H1 (cell line): ENCODE measurements around the gene PRSS36. TPM values are rescaled to one million over a fixed set of nuclear protein-coding genes. Genes with fewer than 3 reads are reported as not detected.

Experiments used
- ASH2L ChIP-seq: fragments of 200-600, 300-600 bp; sonication (generic); IDR thresholded peaks from one replicate; pipeline ENCODE4 v1.7.1; 2017; ENCODE audit warnings: low read length
- BRCA1 ChIP-seq: IDR thresholded peaks from 2 replicates; pipeline ENCODE4 v1.6.1; 2012; ENCODE audit warnings: low read depth, low read length, improper control_type of control experiment
- CTBP2 ChIP-seq: IDR thresholded peaks from 2 replicates; pipeline ENCODE4 v1.7.0; 2011; ENCODE audit warnings: borderline replicate concordance, mild to moderate bottlenecking, moderate library complexity, mixed read lengths, low read length; ENCODE audit not compliant: insufficient read depth, insufficient read length
- GTF2F1 ChIP-seq: IDR thresholded peaks from 2 replicates; pipeline ENCODE4 v1.6.1; 2012; ENCODE audit warnings: low read depth, low read length, improper control_type of control experiment, borderline replicate concordance
- NRF1 ChIP-seq: IDR thresholded peaks from 2 replicates; pipeline ENCODE4 v1.6.1; 2011; ENCODE audit warnings: mild to moderate bottlenecking, low read depth, low read length, improper control_type of control experiment
- SAP30 ChIP-seq: fragments of 300-600 bp; sonication (generic); IDR thresholded peaks from 2 replicates; pipeline ENCODE4 v1.7.1; 2012; ENCODE audit warnings: low read length, moderate library complexity, mild to moderate bottlenecking, inconsistent platforms; ENCODE audit not compliant: insufficient read depth, insufficient replicate concordance
- polyA plus RNA-seq, 7 experiments: library from polyadenylated mRNA; depleted of rRNA in 3 of 7; stranded (reverse) in 5 of 7; unstranded in 2 of 7; fragments of >200 nt in 5 of 7; fragments of 200-250 nt in 2 of 7; gene quantifications; 1 replicate in 5 of 7; 2 replicates in 1 of 7; 4 replicates in 1 of 7; pipeline versions ENCODE4 v1.2.1 to v1.2.3, GENCODE V29; 2011 to 2013; ENCODE audit warnings: missing spikeins in 2 of 7, mixed read lengths in 2 of 7
- total RNA-seq: library from RNA; stranded (reverse); fragmentation: NEBNext Ultra II Directional; extraction: Animal tissue kit (Norgen Biotek cat#: 25700); gene quantifications from 2 replicates; pipeline ENCODE4 v1.2.1, GENCODE V29; 2021
- TF ChIP-seq, protein P1 (sequence below): fragments of 300-600 bp; sonication (generic); IDR thresholded peaks from 2 replicates; pipeline ENCODE4 v1.7.1; 2012; ENCODE audit warnings: low read length, moderate library complexity, mild to moderate bottlenecking, inconsistent platforms; ENCODE audit not compliant: insufficient replicate concordance
- TF ChIP-seq, protein P2 (sequence below): IDR thresholded peaks from 2 replicates; pipeline ENCODE4 v1.6.1; 2011; ENCODE audit warnings: low read depth, mild to moderate bottlenecking, low read length; ENCODE audit not compliant: insufficient read depth
- TF ChIP-seq, protein P3 (sequence below): IDR thresholded peaks from 2 replicates; pipeline ENCODE4 v1.6.1; 2012; ENCODE audit warnings: inconsistent platforms

PRSS36 gene
- total and polyA plus RNA-seq, 2 of the 8 experiments (the other 6 are each of a cell fraction or from before 2014, with no cell fraction given), result 1.3 to 1.9 TPM

DNA sequence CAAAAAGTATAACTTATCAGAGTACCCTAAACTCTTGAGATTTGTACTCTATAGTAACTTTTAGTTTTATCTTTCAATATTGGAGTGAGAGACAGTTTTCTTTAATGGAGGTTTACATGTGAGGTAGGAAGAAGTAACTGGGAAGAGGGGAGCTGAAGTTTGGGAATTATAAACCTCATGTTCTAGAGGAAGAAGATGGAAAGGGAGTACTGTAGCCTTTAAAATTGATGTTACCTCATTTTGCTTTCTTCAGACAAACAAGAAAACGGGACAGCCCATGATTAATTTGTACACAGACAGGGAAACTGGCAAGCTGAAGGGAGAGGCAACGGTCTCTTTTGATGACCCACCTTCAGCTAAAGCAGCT lies 39.5 kb upstream of the PRSS36 start (continued):
- TF ChIP-seq, protein P1, sequence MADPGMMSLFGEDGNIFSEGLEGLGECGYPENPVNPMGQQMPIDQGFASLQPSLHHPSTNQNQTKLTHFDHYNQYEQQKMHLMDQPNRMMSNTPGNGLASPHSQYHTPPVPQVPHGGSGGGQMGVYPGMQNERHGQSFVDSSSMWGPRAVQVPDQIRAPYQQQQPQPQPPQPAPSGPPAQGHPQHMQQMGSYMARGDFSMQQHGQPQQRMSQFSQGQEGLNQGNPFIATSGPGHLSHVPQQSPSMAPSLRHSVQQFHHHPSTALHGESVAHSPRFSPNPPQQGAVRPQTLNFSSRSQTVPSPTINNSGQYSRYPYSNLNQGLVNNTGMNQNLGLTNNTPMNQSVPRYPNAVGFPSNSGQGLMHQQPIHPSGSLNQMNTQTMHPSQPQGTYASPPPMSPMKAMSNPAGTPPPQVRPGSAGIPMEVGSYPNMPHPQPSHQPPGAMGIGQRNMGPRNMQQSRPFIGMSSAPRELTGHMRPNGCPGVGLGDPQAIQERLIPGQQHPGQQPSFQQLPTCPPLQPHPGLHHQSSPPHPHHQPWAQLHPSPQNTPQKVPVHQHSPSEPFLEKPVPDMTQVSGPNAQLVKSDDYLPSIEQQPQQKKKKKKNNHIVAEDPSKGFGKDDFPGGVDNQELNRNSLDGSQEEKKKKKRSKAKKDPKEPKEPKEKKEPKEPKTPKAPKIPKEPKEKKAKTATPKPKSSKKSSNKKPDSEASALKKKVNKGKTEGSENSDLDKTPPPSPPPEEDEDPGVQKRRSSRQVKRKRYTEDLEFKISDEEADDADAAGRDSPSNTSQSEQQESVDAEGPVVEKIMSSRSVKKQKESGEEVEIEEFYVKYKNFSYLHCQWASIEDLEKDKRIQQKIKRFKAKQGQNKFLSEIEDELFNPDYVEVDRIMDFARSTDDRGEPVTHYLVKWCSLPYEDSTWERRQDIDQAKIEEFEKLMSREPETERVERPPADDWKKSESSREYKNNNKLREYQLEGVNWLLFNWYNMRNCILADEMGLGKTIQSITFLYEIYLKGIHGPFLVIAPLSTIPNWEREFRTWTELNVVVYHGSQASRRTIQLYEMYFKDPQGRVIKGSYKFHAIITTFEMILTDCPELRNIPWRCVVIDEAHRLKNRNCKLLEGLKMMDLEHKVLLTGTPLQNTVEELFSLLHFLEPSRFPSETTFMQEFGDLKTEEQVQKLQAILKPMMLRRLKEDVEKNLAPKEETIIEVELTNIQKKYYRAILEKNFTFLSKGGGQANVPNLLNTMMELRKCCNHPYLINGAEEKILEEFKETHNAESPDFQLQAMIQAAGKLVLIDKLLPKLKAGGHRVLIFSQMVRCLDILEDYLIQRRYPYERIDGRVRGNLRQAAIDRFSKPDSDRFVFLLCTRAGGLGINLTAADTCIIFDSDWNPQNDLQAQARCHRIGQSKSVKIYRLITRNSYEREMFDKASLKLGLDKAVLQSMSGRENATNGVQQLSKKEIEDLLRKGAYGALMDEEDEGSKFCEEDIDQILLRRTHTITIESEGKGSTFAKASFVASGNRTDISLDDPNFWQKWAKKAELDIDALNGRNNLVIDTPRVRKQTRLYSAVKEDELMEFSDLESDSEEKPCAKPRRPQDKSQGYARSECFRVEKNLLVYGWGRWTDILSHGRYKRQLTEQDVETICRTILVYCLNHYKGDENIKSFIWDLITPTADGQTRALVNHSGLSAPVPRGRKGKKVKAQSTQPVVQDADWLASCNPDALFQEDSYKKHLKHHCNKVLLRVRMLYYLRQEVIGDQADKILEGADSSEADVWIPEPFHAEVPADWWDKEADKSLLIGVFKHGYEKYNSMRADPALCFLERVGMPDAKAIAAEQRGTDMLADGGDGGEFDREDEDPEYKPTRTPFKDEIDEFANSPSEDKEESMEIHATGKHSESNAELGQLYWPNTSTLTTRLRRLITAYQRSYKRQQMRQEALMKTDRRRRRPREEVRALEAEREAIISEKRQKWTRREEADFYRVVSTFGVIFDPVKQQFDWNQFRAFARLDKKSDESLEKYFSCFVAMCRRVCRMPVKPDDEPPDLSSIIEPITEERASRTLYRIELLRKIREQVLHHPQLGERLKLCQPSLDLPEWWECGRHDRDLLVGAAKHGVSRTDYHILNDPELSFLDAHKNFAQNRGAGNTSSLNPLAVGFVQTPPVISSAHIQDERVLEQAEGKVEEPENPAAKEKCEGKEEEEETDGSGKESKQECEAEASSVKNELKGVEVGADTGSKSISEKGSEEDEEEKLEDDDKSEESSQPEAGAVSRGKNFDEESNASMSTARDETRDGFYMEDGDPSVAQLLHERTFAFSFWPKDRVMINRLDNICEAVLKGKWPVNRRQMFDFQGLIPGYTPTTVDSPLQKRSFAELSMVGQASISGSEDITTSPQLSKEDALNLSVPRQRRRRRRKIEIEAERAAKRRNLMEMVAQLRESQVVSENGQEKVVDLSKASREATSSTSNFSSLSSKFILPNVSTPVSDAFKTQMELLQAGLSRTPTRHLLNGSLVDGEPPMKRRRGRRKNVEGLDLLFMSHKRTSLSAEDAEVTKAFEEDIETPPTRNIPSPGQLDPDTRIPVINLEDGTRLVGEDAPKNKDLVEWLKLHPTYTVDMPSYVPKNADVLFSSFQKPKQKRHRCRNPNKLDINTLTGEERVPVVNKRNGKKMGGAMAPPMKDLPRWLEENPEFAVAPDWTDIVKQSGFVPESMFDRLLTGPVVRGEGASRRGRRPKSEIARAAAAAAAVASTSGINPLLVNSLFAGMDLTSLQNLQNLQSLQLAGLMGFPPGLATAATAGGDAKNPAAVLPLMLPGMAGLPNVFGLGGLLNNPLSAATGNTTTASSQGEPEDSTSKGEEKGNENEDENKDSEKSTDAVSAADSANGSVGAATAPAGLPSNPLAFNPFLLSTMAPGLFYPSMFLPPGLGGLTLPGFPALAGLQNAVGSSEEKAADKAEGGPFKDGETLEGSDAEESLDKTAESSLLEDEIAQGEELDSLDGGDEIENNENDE, result no peak
- TF ChIP-seq CTBP2 (no peak), ASH2L (no peak), GTF2F1 (no peak), SAP30 (no peak), NRF1 (no peak), BRCA1 (no peak)
- TF ChIP-seq, protein P2, sequence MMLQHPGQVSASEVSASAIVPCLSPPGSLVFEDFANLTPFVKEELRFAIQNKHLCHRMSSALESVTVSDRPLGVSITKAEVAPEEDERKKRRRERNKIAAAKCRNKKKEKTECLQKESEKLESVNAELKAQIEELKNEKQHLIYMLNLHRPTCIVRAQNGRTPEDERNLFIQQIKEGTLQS, result no peak
- TF ChIP-seq, protein P3, sequence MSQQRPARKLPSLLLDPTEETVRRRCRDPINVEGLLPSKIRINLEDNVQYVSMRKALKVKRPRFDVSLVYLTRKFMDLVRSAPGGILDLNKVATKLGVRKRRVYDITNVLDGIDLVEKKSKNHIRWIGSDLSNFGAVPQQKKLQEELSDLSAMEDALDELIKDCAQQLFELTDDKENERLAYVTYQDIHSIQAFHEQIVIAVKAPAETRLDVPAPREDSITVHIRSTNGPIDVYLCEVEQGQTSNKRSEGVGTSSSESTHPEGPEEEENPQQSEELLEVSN, result no peak
